Cerebellar nuclear complex (tissue), 1 donor: ENCODE measurements around the gene BBS4.
"Not testable (repeated sequence)": the region's sequence is repeated elsewhere in the genome, so short reads cannot be mapped to it uniquely, and the experiment has no call there.

Experiments used
- DNase-seq, 2 experiments: peaks; one replicate each; lab custom pipeline; 2025; lab: John Stamatoyannopoulos, UW

BBS4 gene

GRCh38 chr15:72698938-72699337, 12.9 kb downstream of the BBS4 start:
- no peak for DNase-seq

GRCh38 chr15:72700076-72700475, 14.1 kb downstream of the BBS4 start:
- no peak for DNase-seq

GRCh38 chr15:72706266-72706665, 20.3 kb downstream of the BBS4 start:
- DNase-seq = no peak

GRCh38 chr15:72708551-72709303, 22.7 kb downstream of the BBS4 start:
- not testable (repeated sequence) for DNase-seq

GRCh38 chr15:72722071-72722696, 36.2 kb downstream of the BBS4 start:
- DNase-seq = peak in 1 of 2 experiments; percentile 8

GRCh38 chr15:72724028-72724427, 38.0 kb downstream of the BBS4 start:
- DNase-seq = no peak

- no peak for DNase-seq
Observed at GRCh38 chr15:72725446-72725845, 39.4 kb downstream of the BBS4 start.

GRCh38 chr15:72725851-72726250, 39.8 kb downstream of the BBS4 start:
- not testable (repeated sequence) for DNase-seq

- DNase-seq = no peak
Observed at GRCh38 chr15:72727154-72727553, 41.1 kb downstream of the BBS4 start.

GRCh38 chr15:72728249-72728648, 42.2 kb downstream of the BBS4 start:
- not testable (repeated sequence) for DNase-seq

GRCh38 chr15:72728821-72729220, 42.8 kb downstream of the BBS4 start:
- DNase-seq = no peak

GRCh38 chr15:72732086-72732485, 46.1 kb downstream of the BBS4 start:
- DNase-seq = no peak

- no peak for DNase-seq
Observed at GRCh38 chr15:72732516-72732915, 46.5 kb downstream of the BBS4 start.

- DNase-seq = no peak
Observed at GRCh38 chr15:72733941-72734738, 48.1 kb downstream of the BBS4 start.

GRCh38 chr15:72735111-72735510, 49.1 kb downstream of the BBS4 start:
- DNase-seq = no peak

- DNase-seq = no peak
Observed at GRCh38 chr15:72737061-72737460, 51.1 kb downstream of the BBS4 start.

- no peak for DNase-seq
Observed at GRCh38 chr15:72737723-72738122, 51.7 kb downstream of the BBS4 start.

GRCh38 chr15:72740219-72740618, 54.2 kb downstream of the BBS4 start:
- no peak for DNase-seq

GRCh38 chr15:72749700-72750099, 63.7 kb downstream of the BBS4 start:
- DNase-seq = no peak

- DNase-seq = no peak
Observed at GRCh38 chr15:72751751-72752455, 65.9 kb downstream of the BBS4 start.

GRCh38 chr15:72754096-72754495, 68.1 kb downstream of the BBS4 start:
- DNase-seq = no peak

- no peak for DNase-seq
Observed at GRCh38 chr15:72758182-72758581, 72.2 kb downstream of the BBS4 start.
